Mesenteric fat pad (tissue), 1 donor: Measurements from ENCODE around the gene ZBTB16. TPM values are rescaled to one million over a fixed set of nuclear protein-coding genes. Genes with fewer than 3 reads are reported as not detected.

ENCODE experiments used
- DNase-seq: peaks from one replicate; pipeline ENCODE4 v3.0.0-alpha.2; 2020; ENCODE audit warnings: low spot score
- total RNA-seq: library from RNA; stranded (reverse); fragmentation: NEBNext Ultra II Directional; extraction: Animal tissue kit (Norgen Biotek cat#: 25700); gene quantifications from one replicate; pipeline ENCODE4 v1.2.1, GENCODE V29; 2021
- donor health status: DM: yes; HTN: yes; CAD: no.

Gene ZBTB16
- total RNA-seq, 1 donor from 2014 or later, result 196 TPM

- no peak for DNase-seq
Measured at GRCh38 chr11:114125531-114125930, 66.0 kb downstream of the ZBTB16 start.

DNA sequence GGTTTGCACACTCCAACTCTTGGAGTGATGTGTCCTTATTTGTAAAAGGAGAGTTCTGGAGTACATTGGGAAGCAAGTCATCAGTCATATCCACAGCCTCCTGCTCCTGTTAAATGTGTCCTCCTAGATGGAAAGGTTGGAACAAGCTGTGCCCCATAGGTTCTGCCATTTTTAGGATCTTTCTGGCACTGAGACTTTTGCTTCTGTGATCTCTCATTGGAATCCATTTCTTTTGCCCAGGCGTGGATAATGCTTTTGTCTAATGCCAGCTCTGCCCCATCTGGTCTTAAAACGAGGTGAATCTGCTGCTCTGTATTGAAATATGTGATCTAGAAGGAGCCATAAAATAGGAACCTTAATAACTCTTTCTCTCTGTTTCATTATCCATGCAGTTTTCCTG is 66.4 kb downstream of the ZBTB16 start:
- no peak for DNase-seq

DNA sequence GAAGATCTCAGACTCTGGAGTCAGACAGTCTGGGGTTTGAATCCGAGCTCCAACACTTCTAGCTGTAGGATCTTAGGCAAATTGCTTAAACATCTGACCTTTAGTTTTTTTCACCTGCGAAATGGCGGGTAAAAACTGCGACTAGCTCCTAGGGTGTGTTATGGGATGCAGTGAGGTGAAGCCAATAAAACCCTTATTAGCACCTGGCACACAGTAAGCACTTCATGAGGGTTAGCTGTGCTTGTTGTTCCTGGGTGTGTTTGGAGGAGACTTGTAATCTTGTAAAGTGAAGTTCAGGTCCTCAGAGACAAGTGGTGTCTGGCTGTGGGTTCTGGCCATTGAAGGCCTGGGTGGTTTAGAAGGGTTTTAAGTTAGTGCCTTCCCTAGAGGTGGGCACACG is 68.9 kb downstream of the ZBTB16 start:
- DNase-seq, result no peak

DNA sequence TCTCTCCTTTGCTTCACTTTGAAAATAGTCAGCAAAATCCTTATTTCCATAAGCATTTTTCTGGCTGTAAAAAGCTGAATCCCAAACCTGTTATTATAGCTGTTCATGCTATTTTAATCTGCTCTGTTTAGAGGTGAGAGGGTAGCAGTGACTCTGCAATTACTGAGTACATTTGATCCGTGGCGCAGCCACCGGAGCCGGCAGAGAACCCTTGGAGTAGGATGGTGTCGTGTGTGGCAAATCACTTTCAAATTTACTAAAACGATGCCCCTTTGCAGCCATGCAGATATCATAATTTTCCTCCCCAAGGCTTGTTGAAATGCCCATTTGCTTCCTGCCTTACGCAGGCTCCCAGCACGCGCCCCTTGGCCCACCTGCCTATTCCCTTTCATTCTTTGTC is 69.6 kb downstream of the ZBTB16 start:
- no peak for DNase-seq

DNA sequence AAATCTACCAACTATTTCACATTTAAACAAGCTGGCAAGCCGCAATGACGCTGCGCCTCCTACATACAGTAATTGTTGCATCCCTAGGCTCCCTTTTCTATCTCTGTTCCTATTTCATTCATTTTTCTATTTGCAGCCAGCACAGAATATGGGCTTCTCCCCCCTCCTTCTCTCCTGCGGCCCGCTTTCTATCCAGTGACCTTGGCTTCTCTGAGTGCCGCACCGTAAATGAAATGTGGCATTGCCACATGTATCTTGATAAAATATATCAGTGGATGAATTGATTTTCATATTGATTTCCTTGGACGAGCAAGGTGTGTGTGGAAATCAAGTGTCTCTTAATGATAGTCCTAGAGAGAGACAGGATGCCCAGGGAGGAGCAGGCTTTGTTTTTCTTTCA is 70.2 kb downstream of the ZBTB16 start:
- no peak for DNase-seq

DNA sequence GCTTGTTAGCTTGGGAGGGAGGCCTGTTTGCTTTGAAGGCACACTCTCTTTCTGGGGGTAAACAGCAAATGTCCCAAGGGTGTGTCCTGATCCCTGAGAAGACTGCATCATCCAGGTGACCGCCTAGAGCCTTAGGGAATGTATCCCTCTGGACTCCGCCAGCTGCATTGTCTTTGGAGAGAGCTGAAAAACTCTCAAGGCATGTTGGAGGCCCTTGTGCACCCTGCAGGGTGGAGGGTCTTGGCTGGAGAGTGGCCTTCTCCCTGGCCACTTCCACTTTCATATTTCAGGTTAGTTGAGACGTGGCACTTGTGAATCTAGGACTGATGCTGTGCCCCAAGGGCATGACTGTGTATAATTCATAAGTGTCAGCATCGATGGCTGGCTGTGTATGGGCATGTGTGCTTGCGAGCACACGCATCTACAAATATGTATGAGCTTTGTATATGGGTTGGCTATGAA is 70.6 kb downstream of the ZBTB16 start:
- no peak for DNase-seq

GRCh38 chr11:114130629-114131277 is 71.2 kb downstream of the ZBTB16 start:
- no peak for DNase-seq

DNA sequence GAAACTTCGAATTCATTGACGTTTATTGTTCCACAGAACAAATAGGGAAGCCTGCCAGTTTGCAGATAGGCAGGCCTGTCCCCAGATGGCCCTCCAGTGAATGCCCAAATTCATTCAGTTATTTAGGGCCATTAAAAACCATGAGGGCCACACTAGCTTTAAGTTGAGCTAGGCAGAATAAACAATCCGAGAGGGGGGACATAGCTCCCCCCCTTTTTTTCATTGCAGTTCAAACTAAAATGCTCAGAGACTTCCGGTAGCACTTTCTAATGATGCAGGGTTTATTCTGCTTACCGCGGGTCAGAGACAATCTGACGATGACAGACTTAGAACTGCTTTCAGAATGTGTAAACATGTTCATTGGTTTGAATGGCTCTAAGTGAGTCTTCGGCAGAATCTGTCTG is 72.0 kb downstream of the ZBTB16 start:
- DNase-seq, result no peak

DNA sequence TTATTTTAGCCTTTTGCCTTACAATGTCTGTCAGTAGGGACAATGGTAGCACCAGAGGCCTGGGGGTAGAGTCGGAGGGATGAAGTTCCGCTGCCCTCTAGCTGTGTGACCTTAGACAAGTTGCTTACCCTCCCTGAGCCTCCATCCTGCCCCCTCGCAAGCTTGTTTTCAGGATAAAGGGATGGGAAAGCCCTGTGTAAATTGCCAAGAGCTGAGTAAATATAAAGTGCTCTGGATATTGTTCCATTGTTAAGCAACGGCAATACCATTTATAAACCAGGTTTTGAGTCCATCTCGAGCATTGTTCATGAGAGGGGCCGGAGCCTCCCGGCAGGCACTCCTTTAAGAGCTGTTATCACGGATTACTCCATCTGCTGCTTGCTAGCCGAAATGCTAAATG is 72.9 kb downstream of the ZBTB16 start:
- DNase-seq, result no peak

DNA sequence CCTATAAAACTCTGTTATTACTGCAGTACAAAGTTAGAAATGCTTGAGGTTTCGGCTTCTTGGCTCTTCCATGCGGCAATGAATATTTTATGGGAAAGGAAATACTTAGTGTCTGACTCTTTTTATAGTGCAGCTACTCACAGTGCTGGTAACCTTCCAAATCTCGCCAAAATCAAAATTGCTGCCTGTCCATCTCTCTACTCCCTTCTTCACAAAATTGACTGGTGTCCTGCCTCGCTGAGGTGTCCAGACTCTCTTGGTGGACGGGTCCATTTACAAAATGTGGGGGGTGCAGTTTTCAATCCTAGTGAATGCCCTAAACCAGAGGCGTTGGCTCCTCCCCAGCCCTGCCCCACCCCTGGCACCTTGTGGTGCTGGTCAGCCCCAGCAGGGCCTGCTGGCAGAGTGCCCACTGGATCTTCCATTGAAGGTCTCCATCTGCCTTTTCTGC is 73.5 kb downstream of the ZBTB16 start:
- no peak for DNase-seq

DNA sequence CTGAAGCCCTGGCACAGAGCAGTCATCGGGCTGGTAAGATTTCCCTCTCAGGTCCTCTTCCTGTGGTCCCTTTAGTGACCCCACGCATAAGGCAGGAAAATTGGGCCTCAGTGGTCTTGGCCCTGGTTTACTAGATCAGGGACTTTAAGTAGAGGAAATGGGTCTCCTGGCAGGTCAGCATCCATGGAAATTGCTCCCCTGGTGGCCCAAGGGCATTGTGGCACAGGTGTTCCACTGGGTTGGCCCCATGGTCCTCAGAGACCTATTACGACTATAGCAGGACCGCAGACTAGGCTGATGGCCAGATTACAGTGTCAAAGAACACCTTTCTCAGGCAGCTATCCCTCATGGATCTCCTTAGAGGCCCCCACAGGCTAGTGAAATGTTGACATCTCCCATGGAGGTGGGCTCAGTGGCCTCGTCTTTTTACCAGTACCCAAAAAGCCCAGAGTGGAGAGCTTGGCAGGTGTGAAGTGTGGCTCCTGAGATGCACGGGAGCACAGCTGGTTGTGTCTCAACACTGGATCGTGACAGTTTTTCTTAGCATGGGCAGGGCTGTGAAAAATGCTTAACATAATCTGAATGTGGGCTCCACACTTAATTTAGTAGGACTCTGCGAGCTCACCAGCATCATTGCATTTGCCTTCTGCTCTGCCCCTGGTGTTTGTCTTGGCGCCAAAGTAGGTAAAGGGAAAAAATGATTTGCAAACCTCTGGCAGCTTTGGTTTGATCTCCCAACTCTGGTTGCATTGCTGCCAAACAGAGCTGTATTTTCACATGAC is 74.2 kb downstream of the ZBTB16 start:
- no peak for DNase-seq

- no peak for DNase-seq
Measured at GRCh38 chr11:114134870-114135269, 75.4 kb downstream of the ZBTB16 start.

DNA sequence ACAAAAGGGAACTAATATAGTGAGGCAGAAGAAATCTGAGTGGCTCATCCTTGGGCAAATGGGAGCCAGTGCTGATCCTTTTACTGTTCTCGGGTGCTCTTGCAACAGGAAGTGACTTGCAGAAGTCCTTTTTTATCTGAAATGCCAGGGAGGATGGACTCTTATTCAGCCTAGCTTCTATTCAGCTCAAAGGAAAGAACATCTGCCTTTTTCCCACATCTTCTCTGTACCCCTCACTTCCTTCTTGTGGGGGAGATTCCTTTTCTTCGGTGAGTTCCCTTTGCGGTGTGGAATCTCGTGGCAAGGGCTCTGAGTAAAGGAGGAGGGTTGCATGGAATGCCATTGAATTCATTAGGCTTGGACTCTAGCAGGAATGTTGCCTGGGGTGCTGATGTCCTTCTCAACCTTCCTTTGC is 76.2 kb downstream of the ZBTB16 start:
- no peak for DNase-seq

DNA sequence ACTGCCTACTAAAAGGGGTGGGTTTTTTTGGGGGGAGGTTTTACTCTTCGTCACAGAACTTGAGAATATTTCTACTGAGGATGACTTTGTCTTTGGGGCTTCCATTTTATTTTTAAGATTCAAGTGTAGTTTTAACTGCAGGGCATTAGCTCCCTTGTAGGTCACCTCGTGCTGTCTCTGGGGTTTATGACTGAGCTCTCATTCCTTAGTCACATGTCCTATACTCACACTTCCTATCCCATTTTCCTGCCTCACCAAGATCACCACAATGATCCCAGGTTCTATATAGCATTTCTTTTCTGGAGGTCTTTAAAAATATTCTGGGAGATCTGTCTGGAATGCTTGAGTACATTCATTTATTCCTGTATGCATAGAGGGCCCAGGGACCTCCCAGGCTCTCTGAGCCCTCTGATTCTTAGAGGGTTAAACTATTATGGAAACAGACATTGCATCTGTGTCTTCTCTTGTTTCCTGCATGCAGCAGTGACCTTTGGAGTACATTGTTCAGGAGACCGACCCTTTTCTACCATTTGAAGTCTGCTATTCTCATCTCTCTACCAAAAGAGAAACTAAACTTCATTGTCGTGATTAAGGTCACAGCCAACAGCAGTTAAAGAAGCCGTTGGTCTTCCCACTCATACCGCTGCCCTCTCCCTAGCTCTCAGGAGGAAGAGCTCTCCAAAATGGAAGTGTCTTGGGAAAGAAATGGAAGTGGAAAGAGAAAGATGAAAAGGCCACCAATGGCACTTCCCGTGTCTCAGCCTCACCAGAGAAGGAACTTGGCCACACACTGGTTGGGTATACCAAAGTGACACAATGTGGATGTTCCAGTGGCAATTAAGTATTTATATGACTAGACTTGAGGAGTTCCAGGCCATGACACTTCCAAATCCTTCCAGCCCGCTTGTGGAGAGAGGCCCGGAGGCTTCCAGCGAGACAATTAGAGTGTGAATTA is 77.5 kb downstream of the ZBTB16 start:
- no peak for DNase-seq

GRCh38 chr11:114137838-114138237 is 78.3 kb downstream of the ZBTB16 start:
- no peak for DNase-seq

GRCh38 chr11:114138411-114138810 is 78.9 kb downstream of the ZBTB16 start:
- DNase-seq, result no peak

- no peak for DNase-seq
Measured at GRCh38 chr11:114140826-114141225, 81.3 kb downstream of the ZBTB16 start.

DNA sequence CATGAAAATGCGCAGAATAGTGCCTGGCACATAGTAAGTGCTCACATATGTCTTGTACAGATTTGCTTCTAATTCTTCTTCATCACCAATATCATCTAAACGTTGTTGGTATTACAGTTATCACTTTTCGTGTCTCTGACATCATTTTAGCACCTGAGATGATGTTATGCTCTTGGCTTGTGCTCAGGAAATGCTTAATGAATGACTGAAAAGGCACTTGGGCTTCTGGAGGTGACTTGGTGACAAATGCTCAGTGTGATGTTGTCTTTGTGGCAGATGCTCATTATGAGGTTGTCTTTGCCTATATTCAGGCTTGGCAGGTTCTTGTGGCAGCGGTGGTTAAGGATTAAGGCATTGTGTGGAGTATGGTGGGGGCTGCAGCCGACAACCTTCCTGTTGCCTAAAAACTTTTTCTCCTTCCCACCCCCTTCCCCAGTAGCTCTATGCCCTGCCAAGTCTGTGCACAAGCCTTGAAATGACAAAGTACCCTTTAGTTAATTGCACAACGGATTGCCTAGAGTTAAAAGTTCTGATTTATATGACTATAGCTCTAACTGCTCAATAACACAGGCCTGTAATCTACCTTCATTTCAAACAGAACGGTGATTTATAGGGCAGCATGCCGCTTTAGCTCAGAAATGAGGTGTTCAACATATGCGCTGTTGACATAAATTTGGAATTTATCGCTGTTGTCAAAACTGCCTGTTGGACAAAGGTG is 82.5 kb downstream of the ZBTB16 start:
- no peak for DNase-seq

GRCh38 chr11:114142707-114143106 is 83.2 kb downstream of the ZBTB16 start:
- DNase-seq, result no peak

DNA sequence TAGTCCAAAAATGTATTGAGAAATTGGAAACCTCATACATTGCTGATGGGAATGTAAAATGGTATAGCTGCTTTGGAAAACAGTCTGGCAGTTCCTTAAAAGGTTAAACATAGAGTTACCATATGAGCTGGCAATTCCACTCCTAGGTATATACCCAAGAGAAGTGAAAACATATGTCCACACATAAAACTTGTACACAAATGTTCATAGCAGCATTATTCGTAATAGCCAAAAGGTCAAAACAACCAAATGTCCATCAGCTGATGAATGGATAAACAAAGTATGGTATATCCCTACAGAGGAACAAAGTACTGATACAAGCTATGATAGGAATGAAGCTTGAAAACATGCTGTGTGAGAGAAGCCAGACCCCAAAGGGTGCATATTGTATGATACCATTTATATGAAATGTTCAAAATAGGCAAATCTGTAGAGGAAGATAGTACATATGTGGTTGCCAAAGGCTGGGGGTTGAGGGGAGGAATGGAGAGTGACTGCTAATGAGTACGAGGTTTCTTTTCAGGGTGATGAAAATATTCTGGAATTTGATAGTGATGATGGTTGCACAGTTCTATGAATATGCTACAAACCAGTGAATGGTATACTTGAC is 85.8 kb downstream of the ZBTB16 start:
- no peak for DNase-seq
